ENCODE data around the gene CALN1.
"Not testable (repeated sequence)": the region's sequence is repeated elsewhere in the genome, so short reads cannot be mapped to it uniquely, and the experiment has no call there.

CALN1 gene

GRCh38 chr7:72408966-72409637, 3.0 kb downstream of the CALN1 start:
- DNase-seq (ENCODE audit: low read depth in 3 of 3) = no peak

GRCh38 chr7:72406820-72407403, 5.2 kb downstream of the CALN1 start:
- no peak for DNase-seq (ENCODE audit: low read depth in 3 of 3)

DNA sequence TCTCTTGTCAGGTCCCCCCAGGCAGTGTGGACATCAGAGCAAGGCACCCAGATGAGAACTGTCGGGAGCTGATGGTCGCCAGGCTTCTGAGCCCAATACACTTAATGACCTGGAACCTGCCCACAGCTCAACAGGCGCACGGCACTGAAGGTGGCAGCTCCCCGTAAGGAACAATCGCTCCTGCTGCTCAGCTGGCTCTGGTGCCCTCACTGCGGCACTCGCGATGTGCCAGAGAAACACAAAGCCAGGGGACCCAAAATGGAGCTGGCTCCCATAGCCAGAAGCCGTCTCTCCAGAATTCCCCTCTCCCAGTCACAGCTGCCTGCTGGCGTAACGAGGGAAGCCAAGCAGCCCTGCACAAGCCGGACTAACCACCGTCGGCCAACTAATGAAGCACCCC, 6.3 kb downstream of the CALN1 start:
- DNase-seq (ENCODE audit: low read depth in 3 of 3) = no peak

DNA sequence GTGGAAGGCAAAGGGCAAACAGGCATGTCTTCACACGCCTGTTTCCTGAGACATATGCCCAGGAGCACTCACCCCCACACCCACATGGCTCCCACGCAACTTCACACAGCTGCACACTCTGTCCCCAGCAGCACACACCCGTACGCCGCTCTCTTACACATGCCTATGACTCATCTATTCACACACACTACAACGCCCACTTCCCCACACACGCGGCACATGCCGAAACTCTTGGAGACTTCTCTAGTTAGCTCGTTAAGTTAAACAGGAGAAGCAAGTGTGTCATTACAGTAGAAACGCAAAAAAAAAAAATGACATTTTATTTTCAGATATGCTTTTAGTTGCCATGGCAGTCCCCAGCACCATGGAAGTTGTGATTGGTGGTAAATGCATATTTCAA, 6.7 kb downstream of the CALN1 start:
- peak in 1 of 3 donors; percentile 6 for DNase-seq (ENCODE audit: low read depth in 3 of 3)

GRCh38 chr7:72404743-72405142, 7.4 kb downstream of the CALN1 start:
- DNase-seq (ENCODE audit: low read depth in 3 of 3) = no peak

DNA sequence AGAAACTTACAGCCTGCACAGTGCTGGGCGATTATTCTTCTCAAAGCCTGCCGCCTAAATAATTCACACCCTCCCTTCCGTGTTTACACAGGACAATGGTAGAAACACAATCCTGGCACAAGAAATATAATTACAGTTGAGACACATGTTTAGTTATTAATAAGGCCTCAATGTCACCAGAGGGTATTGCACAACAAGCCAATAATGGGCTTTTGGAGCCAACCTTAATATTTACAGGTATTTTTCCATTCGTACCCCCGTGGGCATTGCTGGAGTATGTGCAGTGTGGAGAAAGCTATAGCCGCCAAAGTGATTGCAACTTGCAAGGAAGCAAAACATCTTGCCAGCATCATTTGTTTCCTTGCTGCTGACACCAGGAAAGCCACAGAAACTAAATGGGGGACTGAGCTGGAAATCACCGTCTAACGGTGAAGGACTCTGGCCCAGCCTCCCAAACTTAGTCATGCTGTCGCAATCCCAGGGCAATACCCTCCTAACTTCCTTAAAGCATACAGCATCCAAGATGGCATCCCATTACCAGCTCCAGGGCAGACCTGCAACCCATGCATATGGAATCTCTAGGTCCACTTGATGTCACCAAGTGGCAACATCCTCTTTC, 8.6 kb downstream of the CALN1 start:
- no peak for DNase-seq (ENCODE audit: low read depth in 3 of 3)

DNA sequence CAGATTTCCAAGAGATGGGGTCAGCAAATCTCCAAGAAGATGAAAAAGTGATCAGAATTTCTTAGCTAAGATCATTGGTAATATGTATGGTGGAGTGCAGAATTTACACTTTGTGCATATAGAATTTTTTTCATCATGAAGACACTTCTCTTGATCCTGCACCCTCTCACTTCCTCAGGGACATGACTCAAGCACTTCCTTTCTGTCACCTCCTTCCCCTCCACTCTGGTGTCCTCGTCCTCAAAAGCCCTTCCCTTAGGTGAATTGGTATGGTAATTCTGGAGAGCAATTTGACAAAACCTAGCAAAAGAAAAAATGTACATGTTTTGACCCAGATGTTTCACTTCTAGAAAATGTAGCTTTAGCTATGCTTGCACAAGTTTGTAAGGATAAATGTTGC, 18.1 kb downstream of the CALN1 start:
- DNase-seq (ENCODE audit: low read depth in 3 of 3) = no peak

DNA sequence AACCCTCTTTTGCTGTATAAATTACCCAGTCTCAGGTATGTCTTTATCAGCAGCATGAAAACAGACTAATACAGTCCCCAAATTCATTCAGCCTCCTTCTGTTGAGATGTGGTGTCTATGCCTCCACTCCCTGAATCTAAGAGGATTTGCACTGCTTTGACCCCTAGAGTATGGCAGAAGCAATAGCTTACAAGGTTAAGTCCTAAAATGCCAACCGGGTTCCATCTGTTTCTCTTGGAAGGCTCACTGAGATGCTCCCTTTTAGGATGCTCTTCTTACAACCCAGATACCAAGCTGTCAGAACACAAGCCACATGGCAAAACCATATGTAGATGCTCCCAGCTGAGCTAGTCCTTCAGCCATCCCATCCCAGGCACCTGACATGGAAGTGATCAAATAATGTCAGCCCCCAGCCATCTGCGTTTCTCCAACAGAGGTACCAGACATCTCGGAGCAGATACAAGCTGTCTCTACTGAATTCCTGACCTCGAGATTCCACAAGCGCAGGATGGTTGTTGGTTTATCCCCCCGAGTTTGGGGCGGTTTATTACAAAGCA, 20.2 kb downstream of the CALN1 start:
- DNase-seq (ENCODE audit: low read depth in 3 of 3) = no peak

GRCh38 chr7:72386118-72386517, 26.0 kb downstream of the CALN1 start:
- DNase-seq (ENCODE audit: low read depth in 3 of 3) = no peak

GRCh38 chr7:72362246-72362645, 49.9 kb downstream of the CALN1 start:
- DNase-seq (ENCODE audit: low read depth in 3 of 3) = no peak

DNA sequence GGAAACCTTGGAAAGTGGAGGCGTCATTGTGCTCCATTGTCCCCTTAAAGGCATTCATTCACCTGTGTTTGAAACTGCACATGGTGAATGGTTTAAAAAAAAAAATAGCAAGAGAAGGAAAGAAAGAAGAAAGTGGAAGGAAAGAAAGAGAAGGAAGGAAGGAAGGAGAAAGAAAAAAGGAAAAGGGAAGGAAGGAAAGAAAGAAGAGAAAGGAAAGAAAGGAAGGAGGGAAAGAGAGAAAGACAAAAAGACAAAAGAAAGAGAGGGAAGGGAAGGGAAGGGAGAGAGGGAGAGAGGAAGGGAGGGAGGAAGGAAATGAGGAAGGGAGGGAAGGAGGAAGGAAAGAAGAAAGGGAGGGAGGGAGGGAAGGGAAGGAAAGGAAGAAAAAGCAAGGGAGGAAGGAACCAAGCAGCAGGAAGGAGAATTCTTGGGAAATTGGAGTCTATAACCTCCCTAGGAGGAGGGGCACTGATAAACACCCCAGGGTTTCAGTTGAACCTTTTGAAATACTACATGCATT, 66.9 kb downstream of the CALN1 start:
- no peak for DNase-seq (ENCODE audit: low read depth in 3 of 3)

DNA sequence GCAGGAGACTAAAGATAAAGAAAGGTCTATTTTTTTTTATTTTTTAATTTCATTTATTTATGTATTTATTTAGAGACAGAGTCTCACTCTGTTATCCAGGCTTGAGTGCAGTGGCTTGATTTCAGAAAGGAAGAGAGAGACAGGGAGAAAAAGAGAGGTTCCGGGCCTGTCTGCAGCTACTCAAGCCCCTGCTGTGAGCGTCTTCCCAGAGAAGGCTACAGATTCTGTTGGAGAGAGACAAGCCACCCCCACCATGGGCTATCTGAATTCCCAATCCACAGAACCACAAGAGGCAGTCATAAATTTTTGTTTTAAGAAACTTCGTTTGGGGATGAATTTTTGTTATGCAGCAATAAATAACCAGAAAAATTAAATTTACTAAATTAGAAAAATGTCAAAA, 68.1 kb downstream of the CALN1 start:
- DNase-seq (ENCODE audit: low read depth in 3 of 3) = no peak

- not testable (repeated sequence) for DNase-seq (ENCODE audit: low read depth in 3 of 3)
Measured at GRCh38 chr7:72343354-72343753, 68.8 kb downstream of the CALN1 start.

- no peak for DNase-seq (ENCODE audit: low read depth in 3 of 3)
Measured at GRCh38 chr7:72337390-72338167, 74.6 kb downstream of the CALN1 start.

GRCh38 chr7:72336632-72337389, 75.3 kb downstream of the CALN1 start:
- no peak for DNase-seq (ENCODE audit: low read depth in 3 of 3)

- DNase-seq (ENCODE audit: low read depth in 3 of 3) = no peak
Measured at GRCh38 chr7:72336382-72336631, 75.8 kb downstream of the CALN1 start.

DNA sequence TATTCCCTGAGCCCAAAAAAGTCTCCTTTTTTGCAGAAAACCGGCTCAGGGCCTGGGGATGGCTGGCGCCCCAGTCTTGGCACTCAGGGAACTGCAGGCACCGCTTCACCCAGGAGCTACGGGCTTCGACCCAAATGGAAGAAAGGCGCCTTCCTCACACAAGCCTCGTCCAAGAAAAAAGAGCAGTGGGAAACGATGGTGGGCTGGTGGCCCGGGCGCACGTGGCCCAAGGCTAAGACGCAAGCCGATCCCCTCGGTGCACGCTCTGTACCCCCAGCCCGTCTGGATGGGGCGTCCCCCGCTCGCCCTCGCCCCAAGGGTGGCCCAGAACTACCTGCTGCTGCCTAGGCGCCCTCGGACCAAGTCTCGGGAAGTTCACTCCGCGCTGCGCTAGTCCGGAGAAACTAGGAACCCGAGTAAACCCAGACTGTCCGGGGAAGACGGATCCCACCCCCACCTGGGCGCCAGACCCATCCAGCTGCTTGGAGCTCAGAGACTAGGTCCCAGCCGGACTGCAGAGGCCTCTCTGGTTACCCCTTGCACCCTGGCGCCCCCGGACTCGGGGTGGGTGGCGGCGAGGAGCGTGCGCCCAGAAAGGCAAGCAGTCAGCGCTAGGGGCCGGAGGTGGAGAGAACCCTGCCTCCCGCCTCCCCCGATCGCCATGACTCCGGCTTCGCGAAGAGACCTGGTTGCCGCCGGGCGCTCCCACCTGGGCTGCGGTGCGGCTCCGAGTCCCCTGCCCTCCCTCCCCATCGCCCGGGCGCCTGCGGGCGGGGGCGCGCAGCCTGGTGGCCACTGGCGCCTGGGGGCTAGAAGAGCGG, 76.4 kb downstream of the CALN1 start:
- no peak for DNase-seq (ENCODE audit: low read depth in 3 of 3)

GRCh38 chr7:72334698-72335097, 77.4 kb downstream of the CALN1 start:
- no peak for DNase-seq (ENCODE audit: low read depth in 3 of 3)

- DNase-seq (ENCODE audit: low read depth in 3 of 3) = no peak
Measured at GRCh38 chr7:72334066-72334465, 78.1 kb downstream of the CALN1 start.

DNA sequence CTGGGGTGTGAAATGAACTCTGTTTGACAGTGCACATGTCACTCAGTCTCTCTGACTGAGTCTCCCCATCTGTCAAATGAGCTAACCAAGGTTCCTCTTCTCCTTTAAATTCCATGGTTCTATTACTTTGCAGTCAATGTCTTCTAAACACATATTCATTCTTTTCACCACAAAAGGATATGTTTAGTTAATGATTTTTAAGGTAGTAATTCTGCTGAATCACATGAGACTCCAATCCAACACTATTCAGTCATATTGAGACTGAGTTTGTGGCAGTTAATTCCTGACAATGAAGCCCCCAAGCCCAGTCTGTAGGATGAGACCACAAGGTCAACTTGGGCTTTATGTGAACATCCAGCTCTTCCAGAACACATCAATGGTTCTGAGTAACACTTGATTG, 85.3 kb downstream of the CALN1 start:
- DNase-seq (ENCODE audit: low read depth in 3 of 3) = no peak

- no peak for DNase-seq (ENCODE audit: low read depth in 3 of 3)
Measured at GRCh38 chr7:72326365-72326764, 85.8 kb downstream of the CALN1 start.

Measured in stimulated activated CD4-positive, alpha-beta T cell treated with anti-CD3 and anti-CD28 coated beads, TNF-alpha, amount 100 ng/mL, for 48 hours (primary cell).